A673 (cell line): ENCODE measurements around the gene SIRPA. TPM values are rescaled to one million over a fixed set of nuclear protein-coding genes. Genes with fewer than 3 reads are reported as not detected.

ENCODE experiments used
- BruUV-seq: library from RNA; stranded (reverse); fragments of 400-500 nt; replicated peaks from 2 replicates; lab custom pipeline; 2021; lab: Mats Ljungman, UMichigan
- CTCF ChIA-PET: fragments of 300-600 bp; sonication (Branson Sonifier 250); formaldehyde crosslinking; loops from one replicate; lab custom pipeline; 2022; ENCODE audit warnings: antibody characterized with exemption; lab: Charles Lee
- POLR2A ChIA-PET: fragments of 300-600 bp; sonication (Branson Sonifier 250); formaldehyde crosslinking; loops from one replicate; lab custom pipeline; 2022; ENCODE audit warnings: antibody characterized with exemption; ENCODE audit not compliant: low non-redundant PET; lab: Charles Lee
- DNase-seq: peaks from one replicate; pipeline ENCODE4 v3.0.0-alpha.2; 2015; ENCODE audit warnings: low spot score
- H3K27ac ChIP-seq: fragments of 200-600 bp; sonication (generic); 2 replicates; pipeline ENCODE4 v1.5.1; 2016; ENCODE audit warnings: mixed run types, low read depth, mild to moderate bottlenecking, mixed read lengths, antibody characterized with exemption, low read length; ENCODE audit not compliant: poor library complexity, severe bottlenecking
- H3K27me3 ChIP-seq: fragments of 200-600 bp; sonication (generic); replicated peaks from 2 replicates; pipeline ENCODE4 v1.6.1; 2017; ENCODE audit warnings: mixed run types, low read depth, mild to moderate bottlenecking, mixed read lengths, antibody characterized with exemption, low read length; ENCODE audit not compliant: insufficient read depth, poor library complexity
- H3K36me3 ChIP-seq: fragments of 200-600 bp; sonication (generic); 2 replicates; pipeline ENCODE4 v1.6.1; 2016; ENCODE audit warnings: mixed run types, mild to moderate bottlenecking, mixed read lengths, antibody characterized with exemption, low read length; ENCODE audit not compliant: insufficient read depth, poor library complexity, severe bottlenecking
- H3K4me1 ChIP-seq: fragments of 200-600 bp; sonication (generic); 2 replicates; pipeline ENCODE4 v1.6.1; 2017; ENCODE audit warnings: mixed run types, mild to moderate bottlenecking, mixed read lengths, antibody characterized with exemption, low read length; ENCODE audit not compliant: insufficient read depth, poor library complexity, severe bottlenecking
- H3K4me3 ChIP-seq: fragments of 200-600 bp; sonication (generic); 2 replicates; pipeline ENCODE4 v1.5.1; 2016; ENCODE audit warnings: low read depth, mixed run types, mild to moderate bottlenecking, mixed read lengths, low read length; ENCODE audit not compliant: poor library complexity, severe bottlenecking
- H3K9me3 ChIP-seq: fragments of 200-600 bp; sonication (generic); 2 replicates; pipeline ENCODE4 v1.6.1; 2016; ENCODE audit warnings: mixed run types, low read depth, mild to moderate bottlenecking, mixed read lengths, antibody characterized with exemption, low read length; ENCODE audit not compliant: poor library complexity, severe bottlenecking
- EZH2 ChIP-seq: fragments of 200-600 bp; sonication (generic); IDR thresholded peaks from 2 replicates; pipeline ENCODE4 v1.6.1; 2017; ENCODE audit warnings: borderline replicate concordance, low read depth, mild to moderate bottlenecking, mixed read lengths, antibody characterized with exemption, low read length; ENCODE audit not compliant: poor library complexity, severe bottlenecking
- intact Hi-C: fragments of 100-400 bp; cut with micrococcal nuclease; formaldehyde crosslinking; loops from one replicate; pipeline ENCODE4 v1.10.0; 2022; ENCODE audit not compliant: unreplicated experiment
- total RNA-seq: library from RNA; stranded (reverse); gene quantifications from 2 replicates; pipeline ENCODE4 v1.2.3, GENCODE V29; 2021
- TF ChIP-seq, protein P1 (sequence below): fragments of 300-800, 200-600 bp; sonication (generic); conservative IDR thresholded peaks from 2 replicates; pipeline ENCODE4 v1.5.1; 2017; ENCODE audit warnings: low read depth, mild to moderate bottlenecking, antibody characterized with exemption, low read length, moderate library complexity, mixed read lengths

SIRPA gene
- total RNA-seq, 1 experiment from 2014 or later: 81.0 TPM

DNA sequence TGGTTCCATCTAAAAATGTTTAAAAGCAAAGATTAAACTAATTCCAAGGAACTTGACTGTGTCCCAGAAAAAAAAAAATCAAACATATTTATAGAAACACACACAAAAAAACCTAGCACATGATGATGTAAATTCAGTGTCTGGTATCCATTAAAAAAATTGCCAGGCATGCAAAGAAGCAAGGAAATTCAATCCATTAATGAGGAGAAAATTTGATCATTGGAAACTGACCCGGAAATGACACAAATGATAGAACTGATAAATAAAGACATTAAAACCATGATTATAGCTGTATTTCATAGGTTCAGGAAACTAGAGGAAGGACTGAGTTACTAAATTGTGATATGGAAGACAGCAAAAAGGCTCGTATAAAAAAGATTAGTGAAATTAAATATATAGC, 63.9 kb downstream of the SIRPA start:
- ChIA-PET POLR2A (no interaction called here), CTCF (no interaction called here)
- TF ChIP-seq, protein P1, sequence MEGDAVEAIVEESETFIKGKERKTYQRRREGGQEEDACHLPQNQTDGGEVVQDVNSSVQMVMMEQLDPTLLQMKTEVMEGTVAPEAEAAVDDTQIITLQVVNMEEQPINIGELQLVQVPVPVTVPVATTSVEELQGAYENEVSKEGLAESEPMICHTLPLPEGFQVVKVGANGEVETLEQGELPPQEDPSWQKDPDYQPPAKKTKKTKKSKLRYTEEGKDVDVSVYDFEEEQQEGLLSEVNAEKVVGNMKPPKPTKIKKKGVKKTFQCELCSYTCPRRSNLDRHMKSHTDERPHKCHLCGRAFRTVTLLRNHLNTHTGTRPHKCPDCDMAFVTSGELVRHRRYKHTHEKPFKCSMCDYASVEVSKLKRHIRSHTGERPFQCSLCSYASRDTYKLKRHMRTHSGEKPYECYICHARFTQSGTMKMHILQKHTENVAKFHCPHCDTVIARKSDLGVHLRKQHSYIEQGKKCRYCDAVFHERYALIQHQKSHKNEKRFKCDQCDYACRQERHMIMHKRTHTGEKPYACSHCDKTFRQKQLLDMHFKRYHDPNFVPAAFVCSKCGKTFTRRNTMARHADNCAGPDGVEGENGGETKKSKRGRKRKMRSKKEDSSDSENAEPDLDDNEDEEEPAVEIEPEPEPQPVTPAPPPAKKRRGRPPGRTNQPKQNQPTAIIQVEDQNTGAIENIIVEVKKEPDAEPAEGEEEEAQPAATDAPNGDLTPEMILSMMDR: no peak
- TF ChIP-seq EZH2: no peak
- DNase-seq: peak; percentile 75
- Histone ChIP-seq H3K27me3 (no peaks in the 10 kb centered on the region), H3K4me1 (peaks cover 35% of the 10 kb centered on the region), H3K36me3 (no peaks in the 10 kb centered on the region), H3K9me3 (no peaks in the 10 kb centered on the region), H3K4me3 (no peak overlapping the region), H3K27ac (peak overlapping the region; percentile 86)
- intact Hi-C loops: loop anchor here (10.0 kb wide), 1 partner anchor 104 kb away; no protein-coding TSS in a partner anchor
- no TSS peak for BruUV-seq

DNA sequence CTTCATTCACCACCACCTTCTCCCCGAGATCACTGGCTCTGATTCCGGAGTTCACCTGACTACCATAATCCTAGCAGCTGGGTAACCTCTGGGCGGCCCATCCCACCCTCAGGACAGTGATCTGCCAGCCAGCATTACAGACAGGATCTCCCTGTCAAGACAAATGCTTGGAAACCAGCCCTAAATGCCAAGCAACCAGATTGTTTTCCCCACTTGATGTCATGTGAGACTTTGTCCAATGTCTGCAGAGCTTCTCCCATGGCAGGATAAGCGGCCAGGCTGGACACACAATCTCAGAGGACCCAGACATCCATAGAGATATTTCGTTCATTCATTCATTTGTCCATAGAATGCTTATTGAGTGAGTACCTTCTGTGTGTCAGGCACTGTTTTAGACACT, 66.2 kb downstream of the SIRPA start:
- Histone ChIP-seq H3K4me1 (peaks cover 39% of the 10 kb centered on the region), H3K27ac (no peak overlapping the region), H3K9me3 (no peaks in the 10 kb centered on the region), H3K27me3 (no peaks in the 10 kb centered on the region), H3K36me3 (no peaks in the 10 kb centered on the region), H3K4me3 (no peak overlapping the region)
- TF ChIP-seq EZH2: no peak
- POLR2A ChIA-PET: no interaction called here
- BruUV-seq: no TSS peak
- CTCF ChIA-PET: no interaction called here
- intact Hi-C loops: loop anchor here (10.0 kb wide), 1 partner anchor 493 kb away; no protein-coding TSS in a partner anchor
- DNase-seq: no peak

DNA sequence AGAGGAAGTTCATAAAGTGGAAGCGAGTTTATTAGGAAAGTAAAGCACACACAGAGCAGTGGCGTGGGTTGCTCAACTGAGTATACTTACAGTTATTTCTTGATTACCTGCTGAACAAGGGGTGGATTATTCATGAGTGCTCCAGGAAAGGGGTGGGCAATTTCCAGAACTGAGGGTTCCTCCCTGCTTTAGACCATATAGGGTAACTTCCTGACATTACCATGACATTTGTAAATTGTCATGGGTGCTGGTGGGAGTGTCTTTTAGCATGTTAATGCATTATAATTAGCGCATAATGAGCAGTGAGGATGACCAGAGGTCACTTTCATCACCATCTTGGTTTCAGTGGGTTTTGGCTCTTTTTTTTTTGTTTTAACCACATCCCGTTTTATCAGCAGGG, 68.9 kb downstream of the SIRPA start:
- peaks cover 32% of the 10 kb centered on the region for H3K4me1 ChIP-seq
- TF ChIP-seq EZH2: no peak
- no peaks in the 10 kb centered on the region for H3K9me3 ChIP-seq
- intact Hi-C loops: loop anchor here (10.0 kb wide), 1 partner anchor 491 kb away; no protein-coding TSS in a partner anchor
- no peaks in the 10 kb centered on the region for H3K36me3 ChIP-seq
- ChIA-PET POLR2A (interaction anchor here (0.6 kb wide), 1 partner anchor 187 kb away, joined by 5 read pairs; no protein-coding TSS in a partner anchor), CTCF (no interaction called here)
- DNase-seq: no peak
- BruUV-seq: no TSS peak
- H3K4me3 ChIP-seq: no peak overlapping the region
- no peaks in the 10 kb centered on the region for H3K27me3 ChIP-seq
- no peak overlapping the region for H3K27ac ChIP-seq

DNA sequence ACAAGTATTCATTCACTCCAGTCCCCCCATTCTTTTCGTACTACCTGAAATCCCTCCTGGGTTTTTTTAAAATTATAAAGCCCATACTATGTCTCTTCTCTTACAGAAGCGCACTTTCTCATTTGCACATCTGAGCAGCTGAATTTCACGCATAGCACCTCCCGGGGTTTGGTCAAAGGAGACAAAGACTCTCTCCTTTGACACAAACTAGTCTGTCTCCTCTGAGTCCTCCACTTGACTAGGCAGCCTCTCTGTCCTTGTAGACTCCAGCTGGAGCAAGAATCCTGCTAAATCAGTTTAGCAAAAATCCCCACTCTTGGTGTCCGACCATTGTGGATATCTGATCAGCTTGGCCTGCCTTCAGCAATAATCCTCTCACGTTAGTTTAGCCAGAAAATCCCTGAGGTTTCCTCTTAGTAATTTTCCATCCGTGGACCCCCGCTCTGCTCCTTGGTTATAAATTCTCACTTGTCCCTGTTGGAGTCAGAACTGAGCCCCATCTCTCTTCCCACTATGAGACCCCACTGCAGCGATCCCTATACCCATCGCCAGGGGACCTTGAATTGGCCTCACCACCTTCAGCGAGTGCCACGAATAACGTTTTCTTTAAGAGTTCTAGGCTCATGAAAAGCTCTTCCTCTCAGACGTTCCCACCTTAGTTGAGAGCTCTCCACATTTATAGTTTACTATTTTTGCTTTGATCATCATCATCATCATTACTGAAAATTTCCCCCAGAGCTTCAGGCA, 69.6 kb downstream of the SIRPA start:
- DNase-seq: no peak
- TF ChIP-seq EZH2: no peak
- TF ChIP-seq, protein P1: no peak
- Histone ChIP-seq H3K27ac (peak overlapping the region; percentile 42), H3K27me3 (no peaks in the 10 kb centered on the region), H3K4me1 (peaks cover 27% of the 10 kb centered on the region), H3K36me3 (no peaks in the 10 kb centered on the region), H3K9me3 (no peaks in the 10 kb centered on the region), H3K4me3 (no peak overlapping the region)
- POLR2A ChIA-PET: no interaction called here
- TSS peak; percentile 86 for BruUV-seq
- intact Hi-C loops: loop anchor here (1.0 to 10.0 kb wide), 3 partner anchors 137 to 490 kb away; partner anchors contain the start of gene STK35
- CTCF ChIA-PET: interaction anchor here (1.0 kb wide), 1 partner anchor 208 kb away, joined by 6 read pairs; no protein-coding TSS in a partner anchor
